SHP77 treated with DMSO at 0.1 percent for 48 hours (cell line): Measurements from ENCODE around the gene RAP2B.
"Not testable (repeated sequence)": the region's sequence is repeated elsewhere in the genome, so short reads cannot be mapped to it uniquely, and the experiment has no call there.

ENCODE experiments used
- DNase-seq: peaks from one replicate; lab custom pipeline; 2025; lab: John Stamatoyannopoulos, UW

Gene RAP2B

GRCh38 chr3:153161714-153162512, at the start of gene RAP2B:
TSS of gene RAP2B (plus strand) at chr3:153162226. CDS start at chr3:153162694, 468 bp downstream.
- no peak for DNase-seq

GRCh38 chr3:153113541-153113940, 48.5 kb upstream of the RAP2B start:
- no peak for DNase-seq

GRCh38 chr3:153114270-153114669, 47.8 kb upstream of the RAP2B start:
- DNase-seq = not testable (repeated sequence)

- no peak for DNase-seq
Measured at GRCh38 chr3:153115326-153115725, 46.7 kb upstream of the RAP2B start.

- no peak for DNase-seq
Measured at GRCh38 chr3:153127788-153128187, 34.2 kb upstream of the RAP2B start.

- DNase-seq = no peak
Measured at GRCh38 chr3:153129426-153129825, 32.6 kb upstream of the RAP2B start.

- DNase-seq = no peak
Measured at GRCh38 chr3:153129866-153130265, 32.2 kb upstream of the RAP2B start.

GRCh38 chr3:153130312-153130977, 31.6 kb upstream of the RAP2B start:
- DNase-seq = no peak

- DNase-seq = no peak
Measured at GRCh38 chr3:153137626-153138025, 24.4 kb upstream of the RAP2B start.

- DNase-seq = no peak
Measured at GRCh38 chr3:153138276-153139210, 23.5 kb upstream of the RAP2B start.

- no peak for DNase-seq
Measured at GRCh38 chr3:153142961-153143360, 19.1 kb upstream of the RAP2B start.

GRCh38 chr3:153144071-153144470, 18.0 kb upstream of the RAP2B start:
- DNase-seq = no peak

GRCh38 chr3:153144779-153145178, 17.2 kb upstream of the RAP2B start:
- no peak for DNase-seq

GRCh38 chr3:153145454-153145853, 16.6 kb upstream of the RAP2B start:
- no peak for DNase-seq

- no peak for DNase-seq
Measured at GRCh38 chr3:153146191-153147053, 15.6 kb upstream of the RAP2B start.

- DNase-seq = no peak
Measured at GRCh38 chr3:153150991-153151390, 11.0 kb upstream of the RAP2B start.

- DNase-seq = not testable (repeated sequence)
Measured at GRCh38 chr3:153155786-153156185, 6.2 kb upstream of the RAP2B start.

- DNase-seq = no peak
Measured at GRCh38 chr3:153158189-153158588, 3.8 kb upstream of the RAP2B start.

- DNase-seq = no peak
Measured at GRCh38 chr3:153158961-153159735, 2.9 kb upstream of the RAP2B start.

GRCh38 chr3:153159771-153160397, 2.1 kb upstream of the RAP2B start:
- no peak for DNase-seq
